HG03159 (cell line): ENCODE measurements around the gene MED1.
"Not testable (repeated sequence)": the region's sequence is repeated elsewhere in the genome, so short reads cannot be mapped to it uniquely, and the experiment has no call there.

Source experiments
- ATAC-seq: cut with Tn5 transposase; IDR thresholded peaks from one replicate; pipeline ENCODE4 v1.9.1; 2021; ENCODE audit warnings: mild to moderate bottlenecking, moderate library complexity; ENCODE audit not compliant: unreplicated experiment

The MED1 gene

DNA sequence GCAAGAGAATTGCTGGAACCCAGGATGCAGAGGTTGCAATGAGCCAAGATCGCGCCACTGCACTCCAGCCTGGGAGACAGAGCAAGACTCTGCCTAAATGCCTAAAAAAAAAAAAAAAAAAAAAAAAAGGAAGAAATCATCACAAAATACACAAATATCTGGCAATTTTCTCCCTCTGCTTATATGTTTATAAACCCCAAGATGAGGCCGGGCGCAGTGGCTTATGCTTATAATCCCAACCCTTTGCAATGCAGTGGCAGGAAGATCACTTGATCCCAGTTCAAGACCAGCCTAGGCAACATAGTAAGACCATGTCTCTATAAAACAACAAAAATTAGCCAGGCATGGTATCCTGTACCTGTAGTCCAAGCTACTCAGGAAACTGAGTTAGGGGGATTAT is 21.5 kb downstream of the MED1 start:
- no peak for ATAC-seq

DNA sequence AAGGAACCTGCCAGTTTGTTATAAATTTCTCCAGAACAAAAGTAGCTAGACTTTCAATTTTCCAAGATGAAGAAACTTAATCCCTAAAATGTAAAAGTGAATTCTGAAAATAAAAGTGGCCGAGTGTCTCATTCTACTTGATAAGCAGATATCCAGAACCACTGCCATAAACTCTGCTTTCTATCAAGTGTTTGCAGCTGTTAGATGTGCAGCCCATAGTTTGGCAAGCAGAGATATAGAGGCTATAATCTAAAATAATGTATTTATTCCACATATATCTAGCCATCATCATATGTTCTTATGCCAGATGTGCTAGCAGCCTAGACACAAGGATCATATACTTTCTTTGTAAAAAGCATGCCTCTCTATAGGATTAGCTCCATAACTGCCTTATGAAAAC is 34.9 kb downstream of the MED1 start:
- ATAC-seq, result no peak

DNA sequence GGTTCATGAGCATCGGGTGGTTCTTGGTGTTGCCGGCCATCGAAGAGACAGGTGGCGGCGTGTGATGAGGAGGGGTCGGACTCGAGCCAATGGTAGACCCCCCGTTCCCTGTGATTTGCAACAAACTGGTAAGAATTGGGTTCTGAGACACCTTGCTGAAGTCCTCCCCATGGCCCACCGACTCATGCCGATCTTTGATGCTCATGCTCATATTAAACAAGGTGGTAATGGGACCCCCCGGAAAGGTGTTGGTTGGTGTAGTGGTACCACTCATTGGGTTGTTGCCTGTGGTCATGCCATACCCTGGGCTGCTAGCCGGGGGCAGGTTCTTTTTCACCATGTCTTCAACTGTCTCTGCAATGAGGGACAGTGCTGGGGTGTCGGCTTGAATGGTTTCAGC is 40.8 kb downstream of the MED1 start:
- ATAC-seq, result no peak

DNA sequence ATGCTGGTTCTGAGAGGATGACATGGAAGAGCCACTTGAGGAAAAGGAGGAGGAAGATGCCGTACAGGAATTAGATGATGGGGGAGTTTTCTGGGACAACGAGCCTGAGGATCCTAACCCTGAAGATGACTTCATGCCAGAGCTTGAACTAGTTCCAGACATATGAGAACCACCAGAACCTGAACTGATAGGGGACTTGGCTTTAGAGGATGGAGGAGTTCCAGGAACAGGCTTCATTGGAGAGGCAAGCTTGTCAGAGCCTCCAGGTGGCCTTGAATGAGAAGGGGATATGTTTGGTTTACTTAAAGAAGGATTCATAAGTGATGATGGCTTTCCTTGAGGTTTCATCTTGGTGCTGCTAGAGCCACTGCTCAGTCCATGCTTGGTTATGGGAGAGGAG is 42.7 kb downstream of the MED1 start:
- ATAC-seq, result no peak

DNA sequence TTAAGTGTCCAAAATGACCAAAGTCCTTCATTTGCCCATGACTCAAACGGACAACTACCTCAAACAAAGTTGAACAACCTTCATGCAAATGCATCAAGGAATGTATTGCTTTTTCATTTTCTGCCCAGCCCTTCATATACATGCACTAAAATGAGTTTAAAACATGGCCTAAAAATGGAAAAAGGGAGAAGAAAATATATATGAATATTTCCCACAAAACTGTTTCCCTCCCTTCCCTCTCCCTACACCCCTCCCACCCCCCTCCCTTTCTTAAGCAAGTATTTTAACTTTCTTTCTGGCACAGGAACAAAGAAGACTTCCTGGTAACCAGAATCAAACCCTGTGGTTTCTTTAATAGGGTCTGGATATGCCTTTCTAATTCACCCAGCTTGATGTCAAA is 44.1 kb downstream of the MED1 start:
- no peak for ATAC-seq

DNA sequence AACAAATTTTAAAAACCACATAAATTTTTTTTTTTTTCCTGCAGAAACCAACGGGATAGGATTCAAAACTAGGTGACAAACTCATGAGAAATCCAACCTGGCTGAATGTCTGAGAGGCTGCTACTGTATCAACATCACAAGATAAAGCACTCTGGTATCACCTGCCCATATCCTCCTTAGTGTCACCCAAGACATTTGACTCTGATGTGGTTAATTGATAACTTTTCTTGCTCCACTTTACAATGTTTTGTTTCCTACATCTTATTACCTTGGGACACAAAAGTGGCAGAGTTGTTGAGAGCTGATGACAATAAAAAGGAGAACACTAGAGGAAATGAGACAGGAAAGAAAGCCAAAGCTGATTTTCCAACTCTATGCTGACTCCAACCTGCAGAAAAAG is 45.6 kb downstream of the MED1 start:
- no peak for ATAC-seq

DNA sequence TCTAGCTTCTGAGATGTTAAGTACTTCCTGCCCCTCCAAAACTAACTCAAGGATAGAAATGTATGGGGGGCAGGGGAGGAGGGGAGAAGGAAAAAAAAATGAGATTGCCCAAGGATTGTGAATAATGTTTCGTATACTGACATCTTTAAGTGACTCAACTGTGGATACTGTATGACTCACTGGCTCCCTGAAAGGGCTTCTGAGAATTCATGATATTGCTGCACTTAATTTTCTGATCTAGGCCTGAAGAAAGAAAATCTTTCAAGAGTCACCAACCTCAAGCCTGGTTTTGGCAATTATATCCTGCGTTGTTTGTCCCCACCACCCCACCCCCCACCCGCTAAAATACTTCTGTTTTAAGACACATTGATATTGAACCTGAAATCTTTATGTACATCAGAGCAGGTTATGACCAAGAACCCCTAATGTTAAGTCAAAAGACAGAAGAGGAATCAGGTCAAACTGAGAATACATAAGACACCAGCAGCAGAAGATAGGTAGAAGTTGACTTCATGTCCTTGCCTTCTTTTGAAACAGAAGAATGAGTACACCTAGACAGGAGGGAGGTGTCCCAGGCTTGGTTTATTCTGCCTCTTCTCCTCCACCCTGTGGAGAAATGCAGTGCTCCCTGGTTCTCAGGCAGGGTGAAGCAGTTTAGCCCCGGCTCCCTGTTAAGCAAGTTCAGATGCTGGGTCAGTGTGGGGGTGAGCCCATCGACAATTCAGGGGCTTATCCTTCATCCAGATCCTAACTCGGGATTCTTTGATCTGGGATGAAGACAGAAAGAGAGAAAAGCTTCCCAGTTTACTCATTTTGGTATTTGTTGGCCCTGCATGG is 46.3 kb downstream of the MED1 start:
- ATAC-seq, result no peak

DNA sequence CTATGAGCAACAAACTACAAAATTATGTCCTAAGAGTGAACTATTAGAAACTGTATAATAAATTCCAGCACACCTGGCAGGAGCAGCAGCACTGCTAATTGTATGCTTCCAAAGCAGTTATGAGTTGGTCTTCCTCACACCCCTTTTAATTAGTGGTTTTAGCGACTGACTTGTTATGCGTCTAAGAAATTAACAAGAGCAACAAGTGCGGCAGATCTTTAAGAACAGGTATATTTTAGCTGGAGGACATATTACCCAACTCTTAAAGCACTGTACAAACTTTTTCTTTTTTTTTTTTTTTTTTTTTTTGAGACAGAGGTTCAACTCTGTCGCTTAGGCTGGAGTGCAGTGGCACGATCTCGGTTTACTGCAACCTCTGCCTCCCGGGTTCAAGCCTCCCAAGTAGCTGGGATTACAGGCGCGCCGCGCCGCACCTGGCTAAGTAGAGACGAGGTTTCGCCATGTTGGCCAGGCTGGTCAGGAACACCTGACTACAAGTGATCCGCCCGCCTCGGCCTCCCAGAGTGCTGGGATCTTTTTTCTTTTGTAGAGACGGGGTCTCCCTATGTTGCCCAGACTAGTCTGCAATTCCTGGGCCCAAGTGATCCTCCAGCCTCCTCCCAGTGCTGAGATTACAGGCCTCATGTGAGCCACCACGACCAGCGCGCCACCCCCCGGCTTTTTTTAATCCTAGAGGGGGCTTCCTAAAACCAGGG is 48.0 kb downstream of the MED1 start:
- ATAC-seq, result no peak

DNA sequence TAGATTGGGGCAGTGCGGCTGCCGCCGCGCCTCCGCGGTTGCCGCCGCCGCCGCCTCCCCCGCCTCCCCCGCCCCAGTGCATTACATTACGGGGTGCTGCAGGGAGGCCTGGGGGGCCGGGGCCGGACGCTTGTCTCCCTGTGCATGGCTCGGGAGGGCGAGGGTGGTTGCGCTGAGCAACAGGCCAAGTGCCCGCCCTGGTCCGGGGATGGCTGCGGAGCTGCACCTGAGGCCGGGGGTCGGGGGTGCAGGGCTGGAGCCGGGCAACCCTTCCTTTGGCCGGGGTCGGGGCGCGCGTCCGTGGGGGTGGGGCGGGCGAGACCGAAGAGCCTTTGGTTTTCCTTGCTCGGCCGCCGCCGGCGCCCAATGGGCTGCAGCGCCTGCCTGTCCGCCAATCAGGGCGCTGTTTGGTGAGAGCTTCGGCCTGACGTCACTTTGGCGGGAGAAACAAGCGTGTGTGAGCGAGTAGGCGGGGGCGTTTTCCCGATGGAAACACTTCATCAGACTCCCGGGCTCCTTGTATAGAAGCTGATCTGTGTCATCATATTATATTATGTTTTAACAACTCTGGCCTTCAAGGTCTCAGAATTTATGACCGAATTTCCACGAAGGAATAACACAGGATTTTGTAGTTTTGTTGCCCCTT is 48.7 kb downstream of the MED1 start:
- ATAC-seq, result peak; percentile 62

DNA sequence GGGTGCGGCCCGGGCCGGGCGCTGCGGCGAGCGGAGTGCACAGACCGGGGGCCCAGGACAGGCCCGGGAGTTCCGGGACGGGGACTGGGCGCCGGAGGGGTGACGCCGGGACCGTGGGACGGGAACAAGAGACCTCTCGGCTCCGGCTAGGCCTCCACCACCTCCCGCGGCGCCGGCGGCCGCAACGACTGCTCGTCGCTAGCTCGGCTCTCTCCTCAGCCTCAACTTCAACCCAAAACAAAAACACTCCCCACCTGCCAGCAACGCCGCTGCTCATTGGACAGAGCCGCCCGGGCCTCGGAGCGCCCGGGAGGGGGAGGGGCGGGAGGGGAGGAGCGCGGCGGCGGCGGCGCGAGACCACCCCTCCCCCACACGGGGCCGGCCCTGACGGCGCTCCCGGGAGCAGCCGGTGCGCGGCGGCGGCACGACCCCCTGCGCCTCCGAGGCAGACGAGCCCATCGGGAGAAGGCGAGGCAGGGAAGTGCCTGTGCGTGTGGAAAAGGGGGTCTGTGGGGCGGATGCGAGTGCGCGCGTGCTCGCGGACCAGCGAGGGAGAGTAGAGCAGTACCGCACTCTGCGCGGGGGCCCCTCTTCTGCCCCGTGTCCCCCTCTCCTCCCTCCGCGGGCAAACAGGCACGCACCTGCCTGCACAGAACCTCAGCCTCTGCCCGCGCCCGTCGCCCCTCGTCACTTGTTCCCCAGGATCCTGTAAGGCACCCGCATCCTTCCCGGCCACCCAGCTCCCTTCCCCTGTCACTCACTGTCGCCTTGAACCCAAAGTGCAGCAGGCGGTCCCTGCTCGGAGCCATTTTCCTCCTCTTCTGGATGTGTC is 49.4 kb downstream of the MED1 start, which contains the start of gene FBXL20:
Gene FBXL20 (minus strand): TSS at position 215 of the 832 bp plus-strand sequence. CDS start 224 bp downstream, outside the sequence.
- peak; percentile 73 for ATAC-seq

DNA sequence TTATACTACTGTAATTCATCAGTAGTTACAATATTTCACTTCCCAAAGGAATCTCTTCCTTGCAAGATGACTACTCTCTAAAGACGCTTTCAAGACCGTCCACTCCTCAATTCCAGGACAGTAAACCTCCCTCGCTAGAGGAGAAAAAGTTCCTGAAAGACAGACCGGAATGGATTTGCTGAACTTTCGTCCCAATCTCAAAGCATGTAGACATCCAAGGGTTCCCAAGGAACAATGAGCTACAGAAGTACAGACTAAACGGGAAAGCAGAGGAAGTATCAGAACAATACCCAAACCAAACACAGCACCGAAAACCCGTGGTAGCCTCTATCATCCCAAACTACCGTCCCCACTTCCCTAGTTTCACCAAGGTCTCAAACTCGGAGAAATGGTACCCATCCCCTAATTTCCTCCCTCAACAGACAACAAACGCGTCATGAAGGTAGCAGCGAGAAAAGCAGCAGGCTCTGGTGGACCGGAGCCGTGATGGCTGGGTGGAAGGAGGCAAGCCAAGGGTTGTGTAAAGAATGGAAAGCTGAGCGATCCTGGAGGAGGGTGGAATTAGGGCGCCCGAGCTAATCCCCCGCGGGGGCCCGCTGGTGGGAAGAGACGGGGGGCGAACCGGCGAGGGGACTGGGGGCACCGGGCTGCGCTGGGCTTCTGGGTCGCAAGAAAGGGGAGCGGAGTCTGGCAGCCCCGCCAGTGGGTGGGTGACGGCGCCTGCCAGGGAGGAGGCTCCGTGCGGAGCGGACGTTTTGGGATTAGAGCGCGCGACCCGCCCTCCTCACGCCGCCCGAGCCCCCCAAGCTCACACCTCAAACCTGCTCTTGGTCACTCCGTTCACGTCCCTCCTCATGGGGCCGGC is 50.3 kb downstream of the MED1 start:
- peak; percentile 13 for ATAC-seq

DNA sequence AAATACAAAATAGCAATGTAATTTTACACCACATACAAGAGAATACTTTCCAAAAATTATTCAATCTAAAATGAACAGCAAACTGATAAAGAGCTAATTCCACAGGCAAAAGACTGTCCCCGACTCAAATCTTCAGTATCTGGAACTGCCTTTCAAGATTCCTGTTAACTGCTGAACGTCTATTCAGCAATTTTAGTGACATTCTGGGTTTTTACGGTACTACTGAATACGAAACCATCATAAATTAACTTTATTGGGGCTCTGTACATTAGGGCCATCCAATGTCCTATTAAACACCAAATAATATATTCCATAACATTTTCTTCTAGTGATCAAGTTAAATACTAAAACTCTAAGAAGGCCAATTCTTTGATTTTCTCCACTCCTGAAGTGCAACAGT is 51.3 kb downstream of the MED1 start:
- no peak for ATAC-seq

DNA sequence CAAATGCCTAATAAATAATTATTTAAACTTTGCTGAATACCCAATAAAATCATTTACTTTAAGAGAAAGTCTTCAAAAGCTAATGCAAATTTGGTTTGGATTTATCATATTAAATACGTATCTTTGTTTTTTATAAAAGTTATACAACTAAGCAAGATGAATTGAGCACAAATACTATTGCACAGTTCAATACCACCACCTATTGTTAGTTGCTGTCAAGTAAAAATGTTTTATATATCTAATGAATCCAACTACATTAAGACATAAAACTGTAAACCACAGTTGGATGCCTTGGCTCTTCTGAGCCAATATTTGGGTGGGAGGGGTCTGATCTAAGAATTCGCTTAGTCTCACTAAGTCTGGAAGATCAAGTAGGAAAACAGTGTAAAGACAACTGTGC is 57.3 kb downstream of the MED1 start:
- ATAC-seq, result no peak

DNA sequence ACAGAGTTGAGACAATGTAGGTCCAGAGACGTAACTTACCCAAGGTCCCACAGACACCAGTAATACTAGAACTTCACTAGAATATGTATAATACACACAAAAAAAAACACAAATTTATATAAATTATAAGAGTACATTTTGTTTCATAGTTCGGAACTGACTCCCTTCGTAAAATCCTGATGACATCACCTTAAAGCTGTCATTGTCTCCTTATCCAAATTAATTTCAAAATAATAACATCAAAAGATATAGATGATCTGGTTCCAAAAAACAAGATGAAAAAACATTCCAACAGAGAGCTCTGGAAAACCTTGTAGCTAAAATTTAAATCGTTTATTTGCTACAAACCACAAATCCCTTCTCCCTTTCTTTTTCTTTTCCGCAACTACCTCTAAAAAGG is 59.6 kb downstream of the MED1 start:
- ATAC-seq, result no peak

DNA sequence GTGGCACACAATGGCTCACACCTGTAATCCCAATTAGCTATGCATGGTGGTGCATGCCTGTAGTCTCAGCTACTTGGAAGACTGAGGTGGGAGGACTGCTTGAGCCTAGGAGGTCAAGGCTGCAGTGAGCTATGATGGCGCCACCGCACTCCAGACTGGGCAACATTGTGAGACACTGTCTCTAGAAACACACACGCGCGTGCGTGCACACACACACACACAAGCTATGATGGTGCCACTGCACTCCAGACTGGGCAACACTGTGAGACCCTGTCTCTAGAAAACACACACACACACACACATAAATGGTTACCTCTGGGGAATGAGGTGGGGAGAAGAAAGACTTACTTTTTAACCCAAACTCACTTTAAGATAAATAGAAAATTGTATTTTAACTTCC is 66.0 kb downstream of the MED1 start:
- no peak for ATAC-seq

DNA sequence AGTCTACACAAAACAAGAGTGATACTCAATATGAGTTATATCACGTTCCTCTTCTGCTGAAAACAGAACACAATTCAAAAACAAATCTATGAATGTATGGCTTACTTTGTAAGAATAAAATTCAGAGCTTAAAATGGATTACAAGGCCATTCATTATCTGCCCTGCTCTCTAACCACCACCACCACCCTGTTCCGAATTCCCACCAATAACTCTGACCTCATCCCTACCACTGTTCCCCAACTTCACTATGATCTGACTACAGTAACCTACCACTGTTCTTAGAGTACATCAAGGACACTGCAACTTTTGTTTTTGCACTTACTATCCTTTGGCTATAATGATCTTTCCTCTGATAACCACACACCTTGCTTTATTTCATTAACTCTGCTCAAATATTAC is 70.9 kb downstream of the MED1 start:
- ATAC-seq, result no peak

DNA sequence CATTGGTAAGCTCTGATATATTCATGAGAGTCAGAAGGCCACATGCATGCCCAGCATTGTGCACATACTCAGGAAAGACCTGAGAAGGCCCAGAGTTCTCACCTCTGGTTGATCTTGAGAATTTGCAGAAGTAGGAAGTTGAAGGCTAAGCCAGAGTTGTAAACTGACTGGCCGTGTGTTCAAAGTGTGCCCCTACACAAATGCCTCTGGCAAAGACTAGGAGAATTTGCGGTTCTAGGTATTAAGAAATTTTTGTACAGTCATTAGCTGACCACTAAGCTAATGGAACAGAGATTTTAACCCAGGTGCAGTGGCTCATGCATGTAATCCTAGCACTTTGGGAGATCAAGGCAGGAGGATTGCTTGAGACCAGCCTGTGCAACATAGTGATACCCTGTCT is 74.6 kb downstream of the MED1 start:
- ATAC-seq, result no peak

DNA sequence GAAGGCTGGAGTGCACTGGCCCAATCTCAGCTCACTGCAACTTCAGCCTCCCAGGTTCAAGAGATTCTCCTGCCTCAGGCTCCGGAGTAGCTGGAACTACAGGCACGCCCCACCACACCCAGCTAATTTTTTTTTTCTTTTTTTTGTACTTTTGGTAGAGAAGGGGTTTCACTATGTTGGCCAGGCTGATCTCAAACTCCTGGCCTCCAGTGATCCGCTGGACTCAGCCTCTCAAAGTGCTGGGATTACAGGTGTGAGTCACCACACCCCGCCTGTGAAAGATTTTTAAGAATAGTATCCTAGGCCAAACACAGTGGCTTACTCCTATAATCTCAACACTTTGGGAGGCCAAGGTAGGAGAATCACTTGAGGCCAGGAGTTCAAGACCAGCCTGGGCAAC is 83.3 kb downstream of the MED1 start:
- ATAC-seq, result not testable (repeated sequence)

DNA sequence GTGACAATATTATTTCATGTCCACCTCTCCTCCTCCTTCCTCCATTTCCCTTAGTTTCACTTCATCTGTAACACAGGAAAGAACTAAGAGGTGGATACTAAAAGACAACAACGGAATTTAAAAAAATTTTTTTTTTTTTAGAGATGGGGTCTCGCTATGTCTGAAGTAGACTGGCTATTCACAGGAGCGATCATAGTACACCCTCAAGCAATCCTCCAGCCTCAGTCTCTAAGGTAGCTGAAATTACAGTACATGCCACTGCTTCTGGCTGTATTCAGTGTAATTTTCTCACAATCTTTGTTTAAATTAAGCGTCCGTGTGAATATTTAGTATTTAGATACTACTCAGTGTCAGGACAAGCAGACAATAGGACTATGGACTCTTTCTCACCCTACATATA is 85.2 kb downstream of the MED1 start:
- ATAC-seq, result no peak

DNA sequence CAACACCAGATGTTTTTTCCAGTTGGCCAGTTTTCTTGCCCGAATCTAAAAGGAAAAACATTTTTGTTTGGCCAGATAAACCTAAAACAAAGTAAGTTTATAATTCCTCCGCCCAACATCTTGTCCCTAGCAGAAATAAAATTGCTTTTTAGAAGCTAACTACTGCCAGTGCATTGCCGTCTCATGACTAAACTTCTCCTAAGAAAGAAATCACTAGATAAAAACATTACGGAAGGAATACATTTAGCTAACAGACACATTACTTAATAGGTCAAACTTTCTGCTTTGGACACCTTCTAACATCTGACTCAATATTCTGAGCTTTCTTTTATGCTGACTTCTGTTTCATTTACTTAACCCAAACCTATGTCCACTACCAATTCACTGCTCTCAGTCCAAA is 85.8 kb downstream of the MED1 start:
- no peak for ATAC-seq
